ENCODE measurements around the gene GIPC3.
A peak's percentile ranks its signal among the peaks of the same experiment; 100 is the strongest.

DNA sequence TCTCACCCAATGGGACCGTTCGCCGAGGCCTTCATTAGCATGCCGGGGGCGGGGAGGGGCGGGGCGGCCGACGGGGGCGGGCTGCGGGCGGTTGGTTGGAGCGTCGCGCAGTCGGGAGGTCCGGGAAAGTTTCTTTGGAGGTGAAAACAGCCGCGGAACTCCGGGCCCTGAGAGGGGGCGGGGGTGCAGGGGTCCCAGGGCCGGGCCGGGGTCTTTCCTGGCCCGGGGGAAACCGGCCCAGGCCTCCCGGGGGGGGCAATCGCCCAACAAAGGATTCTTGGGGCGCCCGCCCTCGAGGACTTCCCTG is 12.5 kb upstream of the GIPC3 start, which contains the start of gene HMG20B:
- TF ChIP-seq CTCF (IDR thresholded peaks at IDR 0.05) (no peak), POLR2A (IDR thresholded peaks at IDR 0.05) (peak; percentile 20)

Measured in right lobe of liver (tissue), 4 donors.